AG04449 (cell line): ENCODE results near the gene UBN2.
"Not testable (repeated sequence)": the region's sequence is repeated elsewhere in the genome, so short reads cannot be mapped to it uniquely, and the experiment has no call there.

Experiments used
- CTCF ChIA-PET: fragments of 350-600 bp; formaldehyde crosslinking; extraction: SDS; loops from one replicate; lab custom pipeline; 2021; ENCODE audit warnings: antibody characterized with exemption; lab: Yijun Ruan, JAX
- POLR2A ChIA-PET: fragments of 400-600, 350-600 bp; formaldehyde crosslinking; extraction: SDS; loops from one replicate; lab custom pipeline; 2020; ENCODE audit warnings: antibody characterized with exemption, inconsistent platforms; lab: Yijun Ruan, JAX
- DNase-seq: peaks from one replicate; pipeline ENCODE4 v3.0.0-alpha.2; 2010; ENCODE audit warnings: low read depth, low spot score
- H3K4me3 ChIP-seq: 2 replicates; pipeline ENCODE4 v1.5.1; 2011; ENCODE audit warnings: low read depth, mild to moderate bottlenecking, control low read depth, low read length
- CTCF ChIP-seq: IDR thresholded peaks from one replicate; pipeline ENCODE4 v1.5.1; 2011; ENCODE audit warnings: mild to moderate bottlenecking, moderate library complexity, low read length, control low read depth, inconsistent platforms; ENCODE audit not compliant: insufficient read depth; ENCODE audit errors: missing control alignments

The UBN2 gene

GRCh38 chr7:139218173-139218572 lies 12.9 kb upstream of the UBN2 start:
- POLR2A ChIA-PET = no interaction called here

GRCh38 chr7:139224219-139224618 lies 6.8 kb upstream of the UBN2 start:
- ChIA-PET CTCF (no interaction called here), POLR2A (no interaction called here)
- H3K4me3 ChIP-seq = no peak overlapping the region
- DNase-seq = no peak
- no peak for TF ChIP-seq CTCF

More at GRCh38 chr7:139218173-139218572, 12.9 kb upstream of the UBN2 start:
- TF ChIP-seq CTCF = no peak
- H3K4me3 ChIP-seq = no peak overlapping the region
- DNase-seq = no peak
- CTCF ChIA-PET = no interaction called here

GRCh38 chr7:139224836-139225235 lies 6.2 kb upstream of the UBN2 start:
- CTCF ChIA-PET, POLR2A ChIA-PET, DNase-seq, H3K4me3 ChIP-seq: not testable (repeated sequence)

GRCh38 chr7:139225286-139226157 lies 5.5 kb upstream of the UBN2 start:
- POLR2A ChIA-PET, DNase-seq, H3K4me3 ChIP-seq, CTCF ChIA-PET: not testable (repeated sequence)

- DNase-seq, POLR2A ChIA-PET, H3K4me3 ChIP-seq, CTCF ChIA-PET: not testable (repeated sequence)
These were observed 4.9 kb upstream of the UBN2 start for GRCh38 chr7:139226158-139226515.

- CTCF ChIA-PET, DNase-seq, H3K4me3 ChIP-seq, POLR2A ChIA-PET: not testable (repeated sequence)
These were observed 4.0 kb upstream of the UBN2 start for GRCh38 chr7:139226988-139227488.

- ChIA-PET POLR2A (no interaction called here), CTCF (no interaction called here)
- H3K4me3 ChIP-seq = no peak overlapping the region; the same call in 1 of the 2 replicates
- DNase-seq = no peak
- TF ChIP-seq CTCF = no peak
These were observed 1.0 kb upstream of the UBN2 start for GRCh38 chr7:139230023-139230422.

- DNase-seq = no peak
- peak overlapping the region; percentile 97 for H3K4me3 ChIP-seq
- CTCF ChIA-PET = interaction anchor here (2.9 kb wide), 1 partner anchor 11 kb away, joined by 9 read pairs; no protein-coding TSS in a partner anchor
- POLR2A ChIA-PET = no interaction called here
- no peak for TF ChIP-seq CTCF
These were observed 608 bp upstream of the UBN2 start for GRCh38 chr7:139230484-139230773.
